Neuronal stem cell (in vitro differentiated cells): ENCODE results near the gene EID2B.

Source experiments
- DNase-seq: peaks from one replicate; pipeline ENCODE4 v3.0.0-alpha.2; 2013; ENCODE audit warnings: low spot score
- H2AFZ ChIP-seq: one replicate; pipeline ENCODE4 v1.6.1; 2013; ENCODE audit warnings: mild to moderate bottlenecking, low read length, inconsistent platforms
- H2AK5ac ChIP-seq: 2 replicates; pipeline ENCODE4 v1.6.1; 2013; ENCODE audit warnings: low read depth, mild to moderate bottlenecking, inconsistent platforms, low read length, moderate library complexity, mixed read lengths
- H2BK120ac ChIP-seq: 2 replicates; pipeline ENCODE4 v1.6.1; 2013; ENCODE audit warnings: low read depth, mild to moderate bottlenecking, inconsistent platforms, low read length, moderate library complexity, mixed read lengths
- H2BK12ac ChIP-seq: one replicate; pipeline ENCODE4 v1.6.1; 2013; ENCODE audit warnings: low read length, inconsistent platforms
- H2BK15ac ChIP-seq: 2 replicates; pipeline ENCODE4 v1.6.1; 2013; ENCODE audit warnings: mild to moderate bottlenecking, low read length, inconsistent platforms, mixed read lengths
- H2BK5ac ChIP-seq: one replicate; pipeline ENCODE4 v1.6.1; 2013; ENCODE audit warnings: inconsistent platforms, mild to moderate bottlenecking, low read length, moderate library complexity
- H3K14ac ChIP-seq: one replicate; pipeline ENCODE4 v1.6.1; 2013; ENCODE audit warnings: low read length, inconsistent platforms
- H3K18ac ChIP-seq: 2 replicates; pipeline ENCODE4 v1.6.1; 2013; ENCODE audit warnings: low read length, inconsistent platforms
- H3K23ac ChIP-seq: 2 replicates; pipeline ENCODE4 v1.6.1; 2013; ENCODE audit warnings: low read depth, mild to moderate bottlenecking, mixed read lengths, low read length, inconsistent platforms; ENCODE audit not compliant: poor library complexity
- H3K27ac ChIP-seq: replicated peaks from 3 replicates; pipeline ENCODE4 v1.5.1; 2013; ENCODE audit warnings: low read length, inconsistent platforms
- H3K27me3 ChIP-seq, 3 experiments: 2 replicates each; pipeline ENCODE4 v1.6.1; 2013; ENCODE audit warnings: low read length in 3 of 3, mild to moderate bottlenecking in 2 of 3, inconsistent platforms in 1 of 3, low read depth in 1 of 3, mixed read lengths in 1 of 3, moderate library complexity in 1 of 3; ENCODE audit not compliant: control insufficient read depth in 3 of 3, insufficient read depth in 3 of 3
- H3K36me3 ChIP-seq, 2 donors: replicated peaks in 1 of 2; 2 replicates each; pipeline ENCODE4 v1.6.1; 2013; ENCODE audit warnings: low read length in 2 of 2; ENCODE audit not compliant: control insufficient read depth in 2 of 2, insufficient read depth in 2 of 2
- H3K4ac ChIP-seq: 2 replicates; pipeline ENCODE4 v1.6.1; 2013; ENCODE audit warnings: inconsistent platforms, mild to moderate bottlenecking, low read length, moderate library complexity
- H3K4me1 ChIP-seq, 2 donors: 1 replicate in 1 of 2; 2 replicates in 1 of 2; pipeline ENCODE4 v1.6.1; 2013; ENCODE audit warnings: low read length in 2 of 2, low read depth in 1 of 2; ENCODE audit not compliant: control insufficient read depth in 2 of 2, insufficient read depth in 1 of 2
- H3K4me2 ChIP-seq: one replicate; pipeline ENCODE4 v1.6.1; 2013; ENCODE audit warnings: mild to moderate bottlenecking, low read length, inconsistent platforms; ENCODE audit not compliant: insufficient read depth, poor library complexity, severe bottlenecking
- H3K4me3 ChIP-seq, 2 donors: 2 replicates each; pipeline ENCODE4 v1.5.1; 2013; ENCODE audit warnings: low read length in 2 of 2, mild to moderate bottlenecking in 2 of 2, inconsistent platforms in 1 of 2, moderate library complexity in 1 of 2
- H3K79me1 ChIP-seq: one replicate; pipeline ENCODE4 v1.6.1; 2013; ENCODE audit warnings: low read depth, mild to moderate bottlenecking, inconsistent platforms, low read length, moderate library complexity
- H3K9ac ChIP-seq: one replicate; pipeline ENCODE4 v1.6.1; 2013; ENCODE audit warnings: mild to moderate bottlenecking, low read depth, low read length, inconsistent platforms; ENCODE audit not compliant: poor library complexity
- H3K9me3 ChIP-seq, 2 donors: replicated peaks in 1 of 2; 2 replicates each; pipeline versions ENCODE3 to v1.6.1; 2013; ENCODE audit warnings: low read length in 2 of 2, mild to moderate bottlenecking in 2 of 2, inconsistent platforms in 1 of 2, low read depth in 1 of 2, mixed read lengths in 1 of 2, moderate library complexity in 1 of 2; ENCODE audit not compliant: control insufficient read depth in 2 of 2, insufficient read depth in 1 of 2
- H4K8ac ChIP-seq: one replicate; pipeline ENCODE4 v1.6.1; 2013; ENCODE audit warnings: low read depth, mild to moderate bottlenecking, inconsistent platforms, low read length, moderate library complexity
- H4K91ac ChIP-seq: one replicate; pipeline ENCODE4 v1.6.1; 2013; ENCODE audit warnings: low read length, low read depth, mild to moderate bottlenecking, inconsistent platforms; ENCODE audit not compliant: poor library complexity
- WGBS, 2 donors: extraction: QIAGEN DNeasy Blood & Tissue Kit; methylation state at CpG; one replicate each; pipeline ENCODE4 v1.1.7; 2013; ENCODE audit warnings: missing lambda C conversion rate in 2 of 2, mixed read lengths in 1 of 2; ENCODE audit not compliant: insufficient read length in 2 of 2, insufficient replicate concordance in 1 of 2; ENCODE audit errors: extremely low coverage in 2 of 2; 5-methylcytosine and 5-hydroxymethylcytosine counted together

Gene EID2B

GRCh38 chr19:39533003-39533512 is 406 bp upstream of the EID2B start:
- WGBS, 2 donors, result no CpG with 5 or more reads among the region's 12 CpGs
- H3K4me3 ChIP-seq, result peak overlapping the region in 1 of 2 donors; percentile 16

GRCh38 chr19:39531834-39532232 is 819 bp downstream of the EID2B start:
- H2AK5ac ChIP-seq, result no peak overlapping the region
- DNase-seq, result no peak
- H3K23ac ChIP-seq, result no peak overlapping the region
- WGBS, 2 donors, result no CpG with 5 or more reads among the region's 14 CpGs
- no peak overlapping the region for H3K18ac ChIP-seq
- no peak overlapping the region for H3K27ac ChIP-seq
- H3K27me3 ChIP-seq, result no peaks in the 10 kb centered on the region
- H3K36me3 ChIP-seq, result peaks cover 0 to 19% of the 10 kb centered on the region in 2 donors
- peaks cover 3% of the 10 kb centered on the region for H3K79me1 ChIP-seq
- no peak overlapping the region for H2BK12ac ChIP-seq
- no peak overlapping the region for H2BK15ac ChIP-seq
- H2BK120ac ChIP-seq, result no peak overlapping the region
- H3K9ac ChIP-seq, result peak overlapping the region; percentile 87
- H3K9me3 ChIP-seq, result peaks cover 0 to 4% of the 10 kb centered on the region in 2 donors
- no peaks in the 10 kb centered on the region for H3K4me1 ChIP-seq
- H2AFZ ChIP-seq, result peak overlapping the region; percentile 90
- no peak overlapping the region for H2BK5ac ChIP-seq
- no peak overlapping the region for H3K14ac ChIP-seq
- peak overlapping the region; percentile 79 to 96 for H3K4me3 ChIP-seq
- no peak overlapping the region for H3K4ac ChIP-seq
- H4K91ac ChIP-seq, result no peak overlapping the region
- H3K4me2 ChIP-seq, result peak overlapping the region; percentile 59
- no peak overlapping the region for H4K8ac ChIP-seq

More at GRCh38 chr19:39533003-39533512, 406 bp upstream of the EID2B start:
- Histone ChIP-seq H3K18ac (no peak overlapping the region), H2AK5ac (no peak overlapping the region), H3K4me1 (no peaks in the 10 kb centered on the region), H3K36me3 (peaks cover 0 to 15% of the 10 kb centered on the region in 2 donors), H2BK120ac (no peak overlapping the region), H3K79me1 (peaks cover 3% of the 10 kb centered on the region), H3K9me3 (peaks cover 0 to 4% of the 10 kb centered on the region in 2 donors), H3K14ac (no peak overlapping the region), H2BK12ac (no peak overlapping the region), H2BK5ac (no peak overlapping the region), H2BK15ac (no peak overlapping the region), H3K23ac (no peak overlapping the region), H3K4ac (no peak overlapping the region), H2AFZ (peak overlapping the region; percentile 69), H3K9ac (no peak overlapping the region), H3K4me2 (no peak overlapping the region), H3K27ac (no peak overlapping the region), H3K27me3 (no peaks in the 10 kb centered on the region), H4K91ac (no peak overlapping the region), H4K8ac (no peak overlapping the region)
- no peak for DNase-seq

- no peak overlapping the region for H3K4me2 ChIP-seq
- H2AK5ac ChIP-seq, result no peak overlapping the region
- H2BK15ac ChIP-seq, result no peak overlapping the region
- no peak overlapping the region for H2AFZ ChIP-seq
- H3K9ac ChIP-seq, result no peak overlapping the region
- H3K79me1 ChIP-seq, result peaks cover 1% of the 10 kb centered on the region
- H3K23ac ChIP-seq, result no peak overlapping the region
- H3K4me3 ChIP-seq, result no peak overlapping the region
- H2BK5ac ChIP-seq, result no peak overlapping the region
- no peak overlapping the region for H3K27ac ChIP-seq
- no peak overlapping the region for H2BK12ac ChIP-seq
- no peaks in the 10 kb centered on the region for H3K27me3 ChIP-seq
- H3K4ac ChIP-seq, result no peak overlapping the region
- DNase-seq, result no peak
- WGBS, 2 donors, result no CpG with 5 or more reads among the region's 3 CpGs
- H3K4me1 ChIP-seq, result no peaks in the 10 kb centered on the region
- H4K8ac ChIP-seq, result no peak overlapping the region
- no peak overlapping the region for H2BK120ac ChIP-seq
- H4K91ac ChIP-seq, result no peak overlapping the region
- H3K9me3 ChIP-seq, result no peaks in the 10 kb centered on the region
- H3K14ac ChIP-seq, result no peak overlapping the region
- no peak overlapping the region for H3K18ac ChIP-seq
- H3K36me3 ChIP-seq, result peaks cover 0 to 27% of the 10 kb centered on the region in 2 donors
These were observed 7.4 kb downstream of the EID2B start for GRCh38 chr19:39525205-39525604.

- Histone ChIP-seq H2BK15ac (no peak overlapping the region), H2AFZ (no peak overlapping the region), H2BK5ac (no peak overlapping the region), H4K8ac (no peak overlapping the region), H3K27ac (no peak overlapping the region), H4K91ac (no peak overlapping the region), H3K4me2 (no peak overlapping the region), H3K4me1 (peaks cover 0 to 3% of the 10 kb centered on the region in 2 donors), H3K9ac (no peak overlapping the region), H3K36me3 (peaks cover 0 to 21% of the 10 kb centered on the region in 2 donors), H3K4me3 (no peak overlapping the region), H3K18ac (no peak overlapping the region), H2BK120ac (no peak overlapping the region), H3K79me1 (peaks cover 1% of the 10 kb centered on the region), H3K9me3 (no peaks in the 10 kb centered on the region), H3K4ac (no peak overlapping the region), H3K14ac (no peak overlapping the region), H2BK12ac (no peak overlapping the region), H3K27me3 (no peaks in the 10 kb centered on the region), H2AK5ac (no peak overlapping the region), H3K23ac (no peak overlapping the region)
- no CpG with 5 or more reads among the region's 8 CpGs for WGBS, 2 donors
- DNase-seq, result no peak
These were observed 8.2 kb downstream of the EID2B start for GRCh38 chr19:39524495-39524894.
